NT2/D1 (cell line): Measurements from ENCODE around the gene CDC40.

Experiments
- SUZ12 ChIP-seq: IDR thresholded peaks from 2 replicates; pipeline ENCODE4 v1.6.1; 2011; ENCODE audit not compliant: insufficient read length, insufficient read depth; ENCODE audit errors: extremely low read depth
- YY1 ChIP-seq: IDR thresholded peaks from 2 replicates; pipeline ENCODE4 v1.6.1; 2011; ENCODE audit not compliant: insufficient read length, insufficient read depth
- ZNF274 ChIP-seq: IDR thresholded peaks from 2 replicates; pipeline ENCODE4 v1.6.1; 2011; ENCODE audit warnings: mild to moderate bottlenecking, low read depth, low read length

DNA sequence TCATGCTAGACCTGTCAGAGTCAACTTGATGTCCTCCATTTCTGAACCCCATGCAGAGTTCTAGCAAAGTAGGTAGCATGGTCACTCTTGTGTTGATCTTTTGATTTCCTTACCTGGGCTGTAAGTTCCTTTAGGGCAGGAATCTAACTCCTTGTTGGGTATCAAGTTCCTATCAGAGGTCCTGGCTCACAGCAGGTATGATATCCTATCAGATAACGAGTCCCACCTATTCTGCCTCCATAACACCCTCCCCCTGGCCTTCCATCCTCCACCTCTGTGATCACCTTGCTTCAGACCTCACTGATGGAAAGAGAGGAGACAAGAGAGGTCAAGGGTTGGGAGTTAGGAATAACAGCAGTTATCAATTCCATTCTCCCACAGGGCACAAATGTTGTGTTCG, 76.1 kb downstream of the CDC40 start:
- TF ChIP-seq SUZ12 (no peak), ZNF274 (no peak), YY1 (no peak)
